Transverse colon (tissue), 4 donors: ENCODE results near the gene HHLA2. TPM values are rescaled to one million over a fixed set of nuclear protein-coding genes. Genes with fewer than 3 reads are reported as not detected.

Source experiments
- DNase-seq: peaks from one replicate; pipeline ENCODE4 v3.0.0-alpha.2; 2019
- H3K27ac ChIP-seq, 4 donors: fragments of 200-600 bp; sonication (generic); 2 replicates each; pipeline ENCODE4 v1.5.1; 2016 to 2018; ENCODE audit warnings: inconsistent platforms in 4 of 4
- H3K27me3 ChIP-seq: fragments of 200-600 bp; sonication (generic); 2 replicates; pipeline ENCODE4 v1.5.1; 2017; ENCODE audit warnings: inconsistent platforms
- H3K36me3 ChIP-seq, 4 donors: fragments of 200-600 bp; sonication (generic); 2 replicates each; pipeline ENCODE4 v1.5.1; 2017 to 2019; ENCODE audit warnings: inconsistent platforms in 4 of 4
- H3K4me1 ChIP-seq, 4 donors: fragments of 200-600 bp; sonication (generic); 2 replicates each; pipeline ENCODE4 v1.5.1; 2017 to 2020; ENCODE audit warnings: inconsistent platforms in 4 of 4
- H3K4me3 ChIP-seq, 4 donors: fragments of 200-600 bp; sonication (generic); 1 replicate in 1 of 4; 2 replicates in 3 of 4; pipeline versions ENCODE4 v1.5.1 to v1.6.1; 2017 to 2019; ENCODE audit warnings: inconsistent platforms in 4 of 4
- H3K9me3 ChIP-seq, 2 donors: fragments of 200-600 bp; sonication (generic); 2 replicates each; pipeline ENCODE4 v1.5.1; 2017 to 2019; ENCODE audit warnings: inconsistent platforms in 2 of 2
- CTCF ChIP-seq, 5 experiments: fragments of 200-600 bp in 3 of 5; fragments of 450-650 bp in 2 of 5; sonication (generic) in 3 of 5; IDR thresholded peaks; 1 replicate in 2 of 5; 2 replicates in 3 of 5; pipeline ENCODE4 v1.5.1; 2016 to 2017; ENCODE audit warnings: antibody characterized with exemption in 5 of 5, inconsistent platforms in 3 of 5, mild to moderate bottlenecking in 2 of 5, moderate library complexity in 1 of 5
- EP300 ChIP-seq: sonication (generic); formaldehyde crosslinking; IDR thresholded peaks from one replicate; pipeline ENCODE4 v1.6.1; 2017; ENCODE audit warnings: antibody characterized with exemption, low read depth
- POLR2A ChIP-seq: fragments of 450-650 bp; IDR thresholded peaks from one replicate; pipeline ENCODE4 v1.6.1; 2016; ENCODE audit warnings: antibody characterized with exemption, mild to moderate bottlenecking, moderate library complexity
- POLR2AphosphoS5 ChIP-seq, 3 donors: sonication (generic); formaldehyde crosslinking; IDR thresholded peaks; one replicate each; pipeline ENCODE4 v1.6.1; 2016; ENCODE audit warnings: antibody characterized with exemption in 3 of 3
- WGBS, 2 donors: methylation state at CpG; one replicate each; pipeline ENCODE4 v1.1.5; 2018; ENCODE audit warnings: low coverage in 1 of 2; 5-methylcytosine and 5-hydroxymethylcytosine counted together
- in situ Hi-C, 4 donors: fragments of 200-750 bp; cut with MboI; loops; one replicate each; pipeline versions ENCODE4 v1.15.0 to v1.15.1; 2017; ENCODE audit warnings: low sequenced_read_pairs in 3 of 4, low pct_ligation_motif_present in 1 of 4, low pct_unique_long_range_greater_than_20kb in 1 of 4
- intact Hi-C: fragments of 100-400 bp; cut with DNase I; formaldehyde crosslinking; loops from one replicate; pipeline ENCODE4 v1.15.1; 2023; ENCODE audit warnings: low total_unique reads
- total RNA-seq, 4 donors: library from RNA; depleted of rRNA; stranded (reverse); fragments of >200 nt; gene quantifications; one replicate each; pipeline ENCODE4 v1.1.0, GENCODE V29; 2016

Gene HHLA2
- total RNA-seq, 4 donors from 2014 or later: 26.7 to 226 (median 204) TPM

DNA sequence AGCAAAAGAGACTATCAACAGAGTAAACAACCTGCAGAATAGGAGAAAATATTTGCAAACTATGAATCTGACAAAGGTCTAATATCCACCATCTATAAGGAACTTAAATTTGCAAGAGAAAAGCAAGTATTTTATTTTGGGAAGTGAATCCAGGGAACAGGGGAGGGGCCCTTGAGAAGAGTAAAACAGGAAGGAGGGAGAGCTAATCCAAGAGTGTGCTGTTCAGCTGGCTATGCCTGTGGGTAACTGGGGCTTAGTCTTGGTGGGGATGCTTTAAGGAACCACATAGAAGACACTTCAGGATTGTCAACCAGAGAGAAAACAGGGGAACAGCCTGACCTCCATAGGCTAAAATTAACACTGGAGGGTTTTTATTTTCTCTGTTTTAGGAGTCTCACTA lies 3.9 kb upstream of the HHLA2 start:
- H3K27me3 ChIP-seq: no peaks in the 10 kb centered on the region
- H3K36me3 ChIP-seq: no peaks in the 10 kb centered on the region
- peak overlapping the region in 1 of 4 donors; percentile 11 for H3K27ac ChIP-seq
- intact Hi-C loops: no loop called here
- in situ Hi-C loops: no loop called here
- DNase-seq: no peak
- no peaks in the 10 kb centered on the region for H3K9me3 ChIP-seq
- TF ChIP-seq CTCF (IDR thresholded peaks at IDR 0.05): no peak
- TF ChIP-seq POLR2A: no peak
- no peak for TF ChIP-seq EP300
- no peaks in the 10 kb centered on the region for H3K4me1 ChIP-seq
- no peak overlapping the region for H3K4me3 ChIP-seq

GRCh38 chr3:108292905-108293328 lies 3.4 kb upstream of the HHLA2 start:
- Histone ChIP-seq H3K4me3 (no peak overlapping the region), H3K27ac (peak overlapping the region in 1 of 4 donors; percentile 11), H3K36me3 (no peaks in the 10 kb centered on the region), H3K27me3 (no peaks in the 10 kb centered on the region), H3K4me1 (peaks cover 0 to 5% (median 2%) of the 10 kb centered on the region in 4 donors), H3K9me3 (no peaks in the 10 kb centered on the region)
- TF ChIP-seq CTCF (IDR thresholded peaks at IDR 0.05): no peak
- TF ChIP-seq POLR2AphosphoS5 (IDR thresholded peaks at IDR 0.05): no peak
- no peak for TF ChIP-seq POLR2A
- TF ChIP-seq EP300: no peak
- in situ Hi-C loops (no loop called here), intact Hi-C loops (no loop called here)
- no peak for DNase-seq

GRCh38 chr3:108293858-108294257 lies 2.5 kb upstream of the HHLA2 start:
- Histone ChIP-seq H3K9me3 (no peaks in the 10 kb centered on the region), H3K36me3 (no peaks in the 10 kb centered on the region), H3K27me3 (no peaks in the 10 kb centered on the region), H3K4me3 (no peak overlapping the region), H3K4me1 (peaks cover 0 to 6% (median 2%) of the 10 kb centered on the region in 4 donors), H3K27ac (peak overlapping the region in 1 of 4 donors; percentile 5)
- no peak for TF ChIP-seq CTCF (IDR thresholded peaks at IDR 0.05)
- no peak for TF ChIP-seq POLR2AphosphoS5 (IDR thresholded peaks at IDR 0.05)
- no peak for TF ChIP-seq POLR2A
- TF ChIP-seq EP300: no peak
- WGBS, 2 donors: 73 to 77% methylated on average over 4 of the region's 4 CpGs
- in situ Hi-C loops (no loop called here), intact Hi-C loops (no loop called here)
- DNase-seq: no peak

- peaks cover 0 to 21% (median 7%) of the 10 kb centered on the region in 4 donors for H3K4me1 ChIP-seq
- TF ChIP-seq POLR2A (no peak), POLR2AphosphoS5 (IDR thresholded peaks at IDR 0.05) (peak in 2 of 3 donors; percentile 54 to 72)
- H3K27me3 ChIP-seq: no peaks in the 10 kb centered on the region
- intact Hi-C loops (no loop called here), in situ Hi-C loops (no loop called here)
- H3K27ac ChIP-seq: peak overlapping the region; percentile 76 to 89 (median 84)
- no peaks in the 10 kb centered on the region for H3K36me3 ChIP-seq
- H3K4me3 ChIP-seq: no peak overlapping the region
- DNase-seq: peak; percentile 71
- no peaks in the 10 kb centered on the region for H3K9me3 ChIP-seq
- 32 to 47% methylated on average over 5 to 7 of the region's 7 CpGs for WGBS, 2 donors
Observed at GRCh38 chr3:108295421-108296175, 750 bp upstream of the HHLA2 start.

DNA sequence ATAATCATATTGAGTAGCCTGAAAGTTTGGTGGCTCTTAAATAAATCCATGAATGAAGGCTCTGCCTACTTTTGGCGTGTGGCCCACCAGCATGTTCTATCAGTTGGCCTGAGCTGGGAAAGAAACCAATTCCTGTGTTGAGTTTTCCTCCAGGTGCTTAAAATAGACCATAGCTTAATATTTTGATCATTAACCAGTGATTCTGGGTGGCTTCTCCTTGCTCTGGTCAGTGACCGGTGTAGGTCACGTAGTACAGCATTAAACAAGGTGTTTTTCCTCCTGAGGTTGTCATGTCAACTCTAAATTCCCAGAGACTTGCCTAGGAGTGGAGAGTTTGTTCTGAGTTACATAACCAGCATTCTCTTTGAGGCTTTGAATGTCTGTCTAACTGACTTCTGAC lies 1.3 kb downstream of the HHLA2 start:
- intact Hi-C loops: no loop called here

More for the DNA sequence above, 1.3 kb downstream of the HHLA2 start:
- peaks cover 0 to 40% (median 7%) of the 10 kb centered on the region in 4 donors for H3K4me1 ChIP-seq
- H3K9me3 ChIP-seq: no peaks in the 10 kb centered on the region
- in situ Hi-C loops: no loop called here
- H3K27ac ChIP-seq: peak overlapping the region; percentile 76 to 89 (median 84)
- peak overlapping the region in 2 of 4 donors; percentile 28 to 42 for H3K4me3 ChIP-seq
- TF ChIP-seq EP300 (no peak), POLR2A (no peak), CTCF (IDR thresholded peaks at IDR 0.05) (no peak), POLR2AphosphoS5 (IDR thresholded peaks at IDR 0.05) (no peak)
- 65 to 75% methylated on average over 2 to 3 of the region's 3 CpGs for WGBS, 2 donors
- no peaks in the 10 kb centered on the region for H3K36me3 ChIP-seq
- no peaks in the 10 kb centered on the region for H3K27me3 ChIP-seq
- DNase-seq: no peak
